Muscle layer of colon (tissue), 2 donors: ENCODE results near the gene PPIC.

Experiments used
- H3K27ac ChIP-seq: one replicate; pipeline ENCODE4 v1.7.0; 2013; ENCODE audit warnings: low read depth, mild to moderate bottlenecking, low read length, moderate library complexity
- H3K27me3 ChIP-seq, 2 donors: one replicate each; pipeline ENCODE4 v1.7.0; 2013; ENCODE audit warnings: low read length in 2 of 2, mild to moderate bottlenecking in 2 of 2; ENCODE audit not compliant: insufficient read depth in 2 of 2, control insufficient read depth in 1 of 2
- H3K36me3 ChIP-seq: one replicate; pipeline ENCODE4 v1.7.0; 2013; ENCODE audit warnings: mild to moderate bottlenecking, low read length; ENCODE audit not compliant: insufficient read depth
- H3K4me1 ChIP-seq: one replicate; pipeline ENCODE4 v1.7.0; 2013; ENCODE audit warnings: mild to moderate bottlenecking, low read length; ENCODE audit not compliant: insufficient read depth
- H3K4me3 ChIP-seq, 2 donors: one replicate each; pipeline ENCODE4 v1.7.0; 2013; ENCODE audit warnings: low read length in 2 of 2, low read depth in 1 of 2, mild to moderate bottlenecking in 1 of 2, moderate library complexity in 1 of 2
- H3K9ac ChIP-seq: one replicate; pipeline ENCODE4 v1.7.0; 2013; ENCODE audit warnings: low read length
- H3K9me3 ChIP-seq: one replicate; pipeline ENCODE4 v1.7.0; 2013; ENCODE audit warnings: mild to moderate bottlenecking, low read length
- donor health status: abdominal sarcoma.
- donor health status: Adenocarcinoma of cecum.

Gene PPIC

DNA sequence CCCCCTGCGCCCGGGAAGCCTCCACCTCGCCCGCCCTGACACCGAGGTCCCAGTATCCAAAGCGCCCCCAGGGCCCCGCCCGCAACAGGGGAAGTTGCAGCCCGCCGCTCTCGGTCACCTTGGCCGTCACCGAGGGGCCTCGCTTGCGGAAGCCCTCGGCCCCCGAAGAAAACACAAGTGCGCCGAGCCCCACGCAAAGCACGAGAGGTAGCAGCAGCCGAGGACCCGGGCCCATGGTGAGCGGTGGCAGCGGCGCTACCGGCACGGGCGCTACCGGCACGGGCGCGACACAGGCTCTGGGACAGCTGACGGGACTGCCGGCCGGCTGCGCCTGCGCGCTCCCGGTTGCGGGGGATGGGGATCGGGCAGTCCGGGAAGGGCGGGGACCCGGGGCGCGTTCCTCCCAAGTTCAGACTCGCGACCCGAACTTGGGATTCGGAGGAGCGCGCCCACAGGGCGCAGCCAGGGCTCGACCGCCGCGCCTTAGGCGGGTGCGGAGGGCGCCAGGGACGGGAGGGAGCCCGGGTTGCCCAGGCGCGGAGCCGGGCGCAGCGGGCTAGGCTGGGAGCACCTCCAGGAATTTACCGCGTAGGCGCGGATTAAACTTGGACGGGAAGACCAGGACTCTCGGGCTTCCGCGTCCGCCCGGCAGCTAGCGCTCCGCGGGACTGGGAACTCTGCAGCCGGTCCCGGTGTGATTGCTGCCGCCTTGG lies at the start of gene PPIC:
TSS of gene PPIC (minus strand) at position 335 of the 713 bp plus-strand sequence. CDS start at position 235, 100 bp downstream.
- Histone ChIP-seq H3K4me3 (peak within 1 kb of the TSS; percentile 86 to 96), H3K27ac (peak within 1 kb of the TSS; percentile 94), H3K4me1 (peaks cover 12% of the 10 kb centered on the region), H3K36me3 (no peaks in the 10 kb centered on the region), H3K9ac (peak within 1 kb of the TSS; percentile 55), H3K9me3 (no peaks in the 10 kb centered on the region), H3K27me3 (no peaks in the 10 kb centered on the region)

DNA sequence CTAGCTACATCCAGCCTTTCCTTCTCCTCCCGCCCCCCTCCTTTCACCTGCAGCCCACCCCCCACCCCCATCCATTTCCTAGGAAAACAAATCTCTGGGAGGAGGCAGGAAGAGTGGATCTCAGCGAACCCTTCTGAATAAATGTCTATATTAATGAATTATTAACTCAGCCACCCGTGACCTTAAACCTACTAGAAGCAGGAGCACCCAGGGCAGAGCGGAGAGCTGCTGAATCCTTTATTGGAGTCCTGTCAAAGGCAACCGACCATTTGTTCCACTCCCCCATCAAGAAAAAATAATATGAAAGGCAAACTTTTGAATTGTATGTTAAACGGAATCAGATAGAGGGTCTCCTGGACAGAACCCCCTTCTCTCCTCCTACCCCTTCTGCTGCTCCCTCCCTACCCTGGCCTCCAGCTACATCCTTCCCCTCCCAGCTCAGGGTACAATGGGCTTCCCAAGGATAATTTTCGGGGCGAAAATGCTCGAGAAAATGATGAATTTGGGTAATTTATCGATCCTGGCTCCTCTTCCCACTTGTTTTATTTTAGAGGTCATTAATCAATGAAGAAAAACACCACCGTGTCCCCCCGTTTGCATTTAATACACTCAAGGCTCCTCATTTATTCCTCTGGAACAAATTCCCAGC lies 49.2 kb upstream of the PPIC start:
- H3K9ac ChIP-seq, result no peak overlapping the region
- H3K27ac ChIP-seq, result no peak overlapping the region
- no peaks in the 10 kb centered on the region for H3K27me3 ChIP-seq
- H3K36me3 ChIP-seq, result no peaks in the 10 kb centered on the region
- H3K4me1 ChIP-seq, result peaks cover 9% of the 10 kb centered on the region
- no peaks in the 10 kb centered on the region for H3K9me3 ChIP-seq
- no peak overlapping the region for H3K4me3 ChIP-seq

GRCh38 chr5:123084730-123085605 lies 48.4 kb upstream of the PPIC start:
- no peaks in the 10 kb centered on the region for H3K36me3 ChIP-seq
- no peaks in the 10 kb centered on the region for H3K27me3 ChIP-seq
- no peak overlapping the region for H3K27ac ChIP-seq

DNA sequence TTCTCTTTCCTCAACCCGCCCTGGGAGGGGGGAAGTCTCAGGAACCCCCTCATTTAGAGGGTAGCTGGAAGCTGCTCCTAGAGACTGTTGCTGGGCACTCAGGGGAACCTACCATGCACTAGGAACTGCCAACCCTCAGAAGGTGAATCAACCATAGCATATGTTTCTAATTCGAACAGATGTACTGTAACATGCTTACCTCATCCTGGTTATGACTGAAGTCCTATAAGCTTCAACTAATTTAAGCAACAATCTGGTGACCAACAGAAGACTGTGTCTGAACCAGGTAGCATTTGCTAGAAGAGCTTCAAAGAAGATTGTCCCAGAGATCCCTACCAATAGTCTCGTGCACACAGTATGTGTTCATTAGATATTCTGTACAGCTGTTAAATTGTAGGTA lies 46.8 kb upstream of the PPIC start:
- no peaks in the 10 kb centered on the region for H3K9me3 ChIP-seq

More at GRCh38 chr5:123084730-123085605, 48.4 kb upstream of the PPIC start:
- no peaks in the 10 kb centered on the region for H3K9me3 ChIP-seq
- H3K9ac ChIP-seq, result no peak overlapping the region
- peaks cover 9% of the 10 kb centered on the region for H3K4me1 ChIP-seq
- no peak overlapping the region for H3K4me3 ChIP-seq

GRCh38 chr5:123080215-123080614 lies 43.7 kb upstream of the PPIC start:
- Histone ChIP-seq H3K9ac (no peak overlapping the region), H3K4me1 (no peaks in the 10 kb centered on the region), H3K4me3 (no peak overlapping the region), H3K27ac (no peak overlapping the region), H3K27me3 (no peaks in the 10 kb centered on the region), H3K9me3 (no peaks in the 10 kb centered on the region), H3K36me3 (no peaks in the 10 kb centered on the region)

More for the DNA sequence above, 46.8 kb upstream of the PPIC start:
- H3K27me3 ChIP-seq, result no peaks in the 10 kb centered on the region
- H3K27ac ChIP-seq, result no peak overlapping the region
- H3K4me3 ChIP-seq, result no peak overlapping the region
- no peak overlapping the region for H3K9ac ChIP-seq
- no peaks in the 10 kb centered on the region for H3K36me3 ChIP-seq
- H3K4me1 ChIP-seq, result peaks cover 8% of the 10 kb centered on the region

DNA sequence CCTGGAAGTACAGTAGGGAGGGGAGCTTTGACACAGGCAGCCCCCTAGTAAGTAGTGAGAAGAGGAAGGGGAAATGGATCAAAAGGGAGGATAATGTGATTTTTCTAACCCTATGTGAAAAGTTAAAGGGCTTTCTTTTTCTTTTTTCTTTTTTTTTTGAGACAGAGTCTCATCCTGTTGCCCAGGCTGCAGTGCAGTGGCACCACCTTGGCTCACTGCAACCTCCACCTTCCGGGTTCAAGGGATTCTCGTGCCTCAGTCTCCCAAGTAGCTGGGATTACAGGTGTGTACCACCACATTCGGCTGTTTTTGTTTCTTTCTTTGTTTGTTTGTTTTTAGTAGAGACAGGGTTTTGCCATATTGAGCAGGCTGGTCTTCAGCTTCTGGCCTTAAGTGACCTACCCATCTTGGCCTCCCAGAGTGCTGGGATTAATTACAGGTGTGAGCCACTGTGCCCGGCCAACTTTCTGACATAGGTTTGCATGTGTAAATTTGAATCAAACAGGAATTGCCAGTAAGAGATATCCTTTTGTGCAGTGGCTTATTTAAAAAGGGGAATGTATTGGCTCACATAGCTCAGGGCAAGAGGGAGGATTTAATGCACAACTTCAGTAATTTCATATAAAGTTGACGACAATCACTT lies 39.1 kb upstream of the PPIC start:
- no peaks in the 10 kb centered on the region for H3K36me3 ChIP-seq
- no peaks in the 10 kb centered on the region for H3K9me3 ChIP-seq
- no peak overlapping the region for H3K4me3 ChIP-seq
- no peaks in the 10 kb centered on the region for H3K27me3 ChIP-seq
- H3K9ac ChIP-seq, result no peak overlapping the region
- H3K27ac ChIP-seq, result no peak overlapping the region
- no peaks in the 10 kb centered on the region for H3K4me1 ChIP-seq

DNA sequence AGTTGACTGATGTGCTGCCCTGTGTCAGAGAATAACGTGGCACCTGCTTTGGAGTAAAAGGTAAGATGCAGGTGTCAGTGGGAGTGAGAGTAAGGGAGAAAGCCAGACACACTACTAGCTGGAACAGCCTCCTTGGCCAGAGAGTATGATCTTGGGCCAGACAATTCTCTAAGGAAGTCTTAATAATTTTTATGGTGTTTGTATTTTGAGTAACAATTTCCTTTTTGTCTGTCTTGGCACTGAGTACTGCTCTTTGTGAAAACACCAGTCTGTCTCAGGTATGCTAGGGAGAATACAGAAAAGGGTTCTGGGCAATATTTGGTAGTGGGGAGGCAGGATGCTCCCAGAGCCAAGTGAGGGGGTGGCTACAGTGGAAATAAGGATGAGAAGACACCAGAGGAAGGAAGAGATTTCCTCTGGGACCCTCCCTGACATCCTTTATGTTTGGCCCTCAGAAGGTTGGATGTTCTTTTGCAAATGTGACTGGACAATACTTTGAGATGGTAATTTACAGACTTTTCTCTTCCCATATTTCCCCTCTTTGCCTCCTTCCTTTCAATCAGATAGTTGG lies 31.9 kb upstream of the PPIC start:
- H3K27me3 ChIP-seq, result no peaks in the 10 kb centered on the region
- no peaks in the 10 kb centered on the region for H3K36me3 ChIP-seq
- no peak overlapping the region for H3K9ac ChIP-seq
- H3K27ac ChIP-seq, result no peak overlapping the region
- H3K4me3 ChIP-seq, result no peak overlapping the region
- H3K9me3 ChIP-seq, result no peaks in the 10 kb centered on the region
- H3K4me1 ChIP-seq, result no peaks in the 10 kb centered on the region

DNA sequence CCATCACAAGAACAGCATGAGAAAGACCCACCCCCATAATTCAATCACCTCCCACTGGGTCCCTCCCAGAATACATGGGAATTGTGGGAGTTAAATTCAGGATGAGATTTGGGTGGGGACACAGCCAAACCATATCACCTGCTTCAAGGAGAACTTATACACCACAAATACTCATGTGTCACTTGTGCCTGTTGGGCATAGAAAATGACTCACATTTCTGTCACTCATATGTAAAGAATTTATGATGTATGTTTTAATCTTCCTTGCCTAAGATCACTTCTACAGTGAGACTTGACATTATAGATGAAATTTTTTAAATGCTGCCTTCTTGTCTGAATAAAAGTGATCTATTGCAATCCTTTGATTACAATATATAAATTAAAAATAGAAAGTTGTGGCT lies 29.5 kb upstream of the PPIC start:
- no peaks in the 10 kb centered on the region for H3K9me3 ChIP-seq
- no peak overlapping the region for H3K4me3 ChIP-seq
- no peak overlapping the region for H3K9ac ChIP-seq
- no peak overlapping the region for H3K27ac ChIP-seq
- no peaks in the 10 kb centered on the region for H3K36me3 ChIP-seq
- no peaks in the 10 kb centered on the region for H3K4me1 ChIP-seq
- no peaks in the 10 kb centered on the region for H3K27me3 ChIP-seq

DNA sequence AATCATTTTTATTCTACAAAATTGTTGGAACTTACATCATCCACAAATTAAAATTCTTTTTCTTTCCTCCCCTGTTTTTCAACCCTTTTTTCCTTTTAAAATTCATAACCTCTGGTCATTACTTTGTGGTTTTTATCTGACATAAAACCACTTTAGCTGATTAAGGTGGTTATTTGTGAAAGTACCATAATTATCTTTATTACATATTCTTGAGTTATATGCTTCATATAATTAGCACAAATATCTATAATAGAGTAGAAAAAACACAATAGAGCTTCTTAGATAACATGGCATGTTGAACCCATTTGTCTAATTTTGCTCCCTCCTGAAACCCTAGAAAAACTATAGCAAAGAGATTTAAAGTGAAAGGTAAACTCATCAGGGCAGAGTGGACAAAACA lies 22.9 kb upstream of the PPIC start:
- no peaks in the 10 kb centered on the region for H3K36me3 ChIP-seq
- no peak overlapping the region for H3K9ac ChIP-seq
- H3K9me3 ChIP-seq, result no peaks in the 10 kb centered on the region

GRCh38 chr5:123051206-123051605 lies 14.7 kb upstream of the PPIC start:
- no peaks in the 10 kb centered on the region for H3K36me3 ChIP-seq

More for the DNA sequence above, 22.9 kb upstream of the PPIC start:
- H3K4me3 ChIP-seq, result no peak overlapping the region
- H3K27ac ChIP-seq, result no peak overlapping the region
- no peaks in the 10 kb centered on the region for H3K27me3 ChIP-seq
- no peaks in the 10 kb centered on the region for H3K4me1 ChIP-seq

GRCh38 chr5:123047706-123048105 lies 11.2 kb upstream of the PPIC start:
- Histone ChIP-seq H3K27me3 (no peaks in the 10 kb centered on the region), H3K27ac (no peak overlapping the region), H3K4me3 (no peak overlapping the region), H3K9ac (no peak overlapping the region), H3K36me3 (no peaks in the 10 kb centered on the region), H3K4me1 (peaks cover 16% of the 10 kb centered on the region), H3K9me3 (no peaks in the 10 kb centered on the region)

More at GRCh38 chr5:123051206-123051605, 14.7 kb upstream of the PPIC start:
- no peak overlapping the region for H3K9ac ChIP-seq
- no peaks in the 10 kb centered on the region for H3K9me3 ChIP-seq
- no peak overlapping the region for H3K4me3 ChIP-seq
- H3K4me1 ChIP-seq, result no peaks in the 10 kb centered on the region
- no peak overlapping the region for H3K27ac ChIP-seq
- H3K27me3 ChIP-seq, result no peaks in the 10 kb centered on the region
